ENCODE measurements around the gene MAD1L1. TPM values are rescaled to one million over a fixed set of nuclear protein-coding genes. Genes with fewer than 3 reads are reported as not detected.
"Not testable (repeated sequence)": the region's sequence is repeated elsewhere in the genome, so short reads cannot be mapped to it uniquely, and the experiment has no call there.

MAD1L1 gene
- total and polyA plus RNA-seq, 2 of the 13 experiments (the other 11 are each of a cell fraction or from before 2014, with no cell fraction given), result 17.4 to 64.7 TPM

GRCh38 chr7:1881946-1882345, 350.8 kb downstream of the MAD1L1 start (continued):
- TF ChIP-seq, protein P1, sequence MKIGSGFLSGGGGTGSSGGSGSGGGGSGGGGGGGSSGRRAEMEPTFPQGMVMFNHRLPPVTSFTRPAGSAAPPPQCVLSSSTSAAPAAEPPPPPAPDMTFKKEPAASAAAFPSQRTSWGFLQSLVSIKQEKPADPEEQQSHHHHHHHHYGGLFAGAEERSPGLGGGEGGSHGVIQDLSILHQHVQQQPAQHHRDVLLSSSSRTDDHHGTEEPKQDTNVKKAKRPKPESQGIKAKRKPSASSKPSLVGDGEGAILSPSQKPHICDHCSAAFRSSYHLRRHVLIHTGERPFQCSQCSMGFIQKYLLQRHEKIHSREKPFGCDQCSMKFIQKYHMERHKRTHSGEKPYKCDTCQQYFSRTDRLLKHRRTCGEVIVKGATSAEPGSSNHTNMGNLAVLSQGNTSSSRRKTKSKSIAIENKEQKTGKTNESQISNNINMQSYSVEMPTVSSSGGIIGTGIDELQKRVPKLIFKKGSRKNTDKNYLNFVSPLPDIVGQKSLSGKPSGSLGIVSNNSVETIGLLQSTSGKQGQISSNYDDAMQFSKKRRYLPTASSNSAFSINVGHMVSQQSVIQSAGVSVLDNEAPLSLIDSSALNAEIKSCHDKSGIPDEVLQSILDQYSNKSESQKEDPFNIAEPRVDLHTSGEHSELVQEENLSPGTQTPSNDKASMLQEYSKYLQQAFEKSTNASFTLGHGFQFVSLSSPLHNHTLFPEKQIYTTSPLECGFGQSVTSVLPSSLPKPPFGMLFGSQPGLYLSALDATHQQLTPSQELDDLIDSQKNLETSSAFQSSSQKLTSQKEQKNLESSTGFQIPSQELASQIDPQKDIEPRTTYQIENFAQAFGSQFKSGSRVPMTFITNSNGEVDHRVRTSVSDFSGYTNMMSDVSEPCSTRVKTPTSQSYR (CRISPR knock-in tag; IDR thresholded peaks at IDR 0.05; ENCODE audit: borderline replicate concordance), result no peak
- no peak for TF ChIP-seq ZNF562 (CRISPR knock-in tag; IDR thresholded peaks at IDR 0.05; ENCODE audit: borderline replicate concordance)

GRCh38 chr7:1876641-1877040, 356.1 kb downstream of the MAD1L1 start:
- CTCF ChIA-PET (ENCODE audit: low intra/inter-chr PET ratio, low total read pairs); H3K9ac ChIP-seq (ENCODE audit: insufficient read depth, low read depth, low read length); H3K4me3 ChIP-seq (replicated peaks in 1 of 3; ENCODE audit: insufficient read depth in 1 of 3, low read depth in 2 of 3, low read length in 3 of 3); H2AFZ ChIP-seq (ENCODE audit: low read length); in situ Hi-C loops (cut with HindIII; ENCODE audit: extremely low pct_ligation_motif_present, low pct_unique_long_range_greater_than_20kb); H3K9me3 ChIP-seq (ENCODE audit: low read length); ATAC-seq; intact Hi-C loops (cut with micrococcal nuclease; ENCODE audit: unreplicated experiment); BruUV-seq (replicated peaks); H3K79me2 ChIP-seq (ENCODE audit: insufficient read depth, low read length); H3K36me3 ChIP-seq (replicated peaks in 1 of 2; ENCODE audit: control insufficient read depth in 1 of 2, insufficient read depth in 2 of 2, low read length in 2 of 2); POLR2A ChIA-PET; FAIRE-seq; H4K20me1 ChIP-seq (ENCODE audit: insufficient read depth, low read length); DNase-seq (ENCODE audit: low spot score); H3K27me3 ChIP-seq (ENCODE audit: control insufficient read depth in 1 of 2, insufficient read depth in 2 of 2, low read length in 2 of 2); TF ChIP-seq EP300 (CRISPR knock-in tag; IDR thresholded peaks at IDR 0.05; ENCODE audit: borderline replicate concordance); HNF4G (CRISPR knock-in tag; IDR thresholded peaks at IDR 0.05; ENCODE audit: borderline replicate concordance, low read depth): not testable (repeated sequence)
- H3K4me1 ChIP-seq (ENCODE audit: insufficient read depth, low read length), result peaks cover 56% of the 10 kb centered on the region
- 0 out of 2 replicates have a peak overlapping the region, but pooled peaks have one; percentile 12 for H3K4me2 ChIP-seq (ENCODE audit: low read depth, low read length)
- peak overlapping the region; percentile 79 for H3K27ac ChIP-seq (ENCODE audit: extremely low read length, insufficient read depth, low read length)
- 18% methylated on average over 4 of the region's 6 CpGs for WGBS (ENCODE audit: low lambda C conversion rate)
- TF ChIP-seq EP300 (IDR thresholded peaks at IDR 0.05; ENCODE audit: low read depth in 2 of 2, low read length in 2 of 2), result peak in 1 of 2 experiments; percentile 45; a peak in 1 of 4 replicates
- TF ChIP-seq BCL6 (CRISPR knock-in tag; IDR thresholded peaks at IDR 0.05), result peak; percentile 72
- TF ChIP-seq HNF4G (IDR thresholded peaks at IDR 0.05; ENCODE audit: borderline replicate concordance, low read depth, low read length), result peak; percentile 10; the same call in 1 of the 2 replicates
- TF ChIP-seq, protein P2, sequence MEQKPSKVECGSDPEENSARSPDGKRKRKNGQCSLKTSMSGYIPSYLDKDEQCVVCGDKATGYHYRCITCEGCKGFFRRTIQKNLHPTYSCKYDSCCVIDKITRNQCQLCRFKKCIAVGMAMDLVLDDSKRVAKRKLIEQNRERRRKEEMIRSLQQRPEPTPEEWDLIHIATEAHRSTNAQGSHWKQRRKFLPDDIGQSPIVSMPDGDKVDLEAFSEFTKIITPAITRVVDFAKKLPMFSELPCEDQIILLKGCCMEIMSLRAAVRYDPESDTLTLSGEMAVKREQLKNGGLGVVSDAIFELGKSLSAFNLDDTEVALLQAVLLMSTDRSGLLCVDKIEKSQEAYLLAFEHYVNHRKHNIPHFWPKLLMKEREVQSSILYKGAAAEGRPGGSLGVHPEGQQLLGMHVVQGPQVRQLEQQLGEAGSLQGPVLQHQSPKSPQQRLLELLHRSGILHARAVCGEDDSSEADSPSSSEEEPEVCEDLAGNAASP (CRISPR knock-in tag; IDR thresholded peaks at IDR 0.05; ENCODE audit: borderline replicate concordance), result peak; percentile 54; the same call in 1 of the 2 replicates
- TF ChIP-seq RXRA (CRISPR knock-in tag; IDR thresholded peaks at IDR 0.05), result peak; percentile 64; the same call in 1 of the 2 replicates
- TF ChIP-seq ZNF143 (CRISPR knock-in tag; IDR thresholded peaks at IDR 0.05), result 0 out of 2 replicates have a peak, but pooled peaks have one; percentile 56
- TF ChIP-seq FOSL2 (CRISPR knock-in tag; IDR thresholded peaks at IDR 0.05), result 0 out of 2 replicates have a peak, but pooled peaks have one; percentile 6
- peak; percentile 69; the same call in 1 of the 2 replicates for TF ChIP-seq ESRRA (CRISPR knock-in tag; IDR thresholded peaks at IDR 0.05; ENCODE audit: low read depth)
- TF ChIP-seq SALL1 (CRISPR knock-in tag; IDR thresholded peaks at IDR 0.05), result peak; percentile 29; the same call in 1 of the 2 replicates
- peak; percentile 64; the same call in 1 of the 2 replicates for TF ChIP-seq ETV5 (CRISPR knock-in tag; IDR thresholded peaks at IDR 0.05; ENCODE audit: borderline replicate concordance)
- TF ChIP-seq HOXA3 (CRISPR knock-in tag; IDR thresholded peaks at IDR 0.05), result peak; percentile 53; the same call in 1 of the 2 replicates
- TF ChIP-seq RARA (CRISPR knock-in tag; IDR thresholded peaks at IDR 0.05), result peak; percentile 84
- TF ChIP-seq NR2F1 (CRISPR knock-in tag; IDR thresholded peaks at IDR 0.05), result peak in 1 of 2 experiments; percentile 82; a peak in 2 of 4 replicates
- TF ChIP-seq FOXO1 (CRISPR knock-in tag; IDR thresholded peaks at IDR 0.05), result peak; percentile 77; the same call in 1 of the 2 replicates

Measured in HepG2 (cell line).